Jurkat, Clone E6-1 (cell line): ENCODE data around the gene AXIN1.
"Not testable (repeated sequence)": the region's sequence is repeated elsewhere in the genome, so short reads cannot be mapped to it uniquely, and the experiment has no call there.

ENCODE experiments used
- DNase-seq: peaks from one replicate; pipeline ENCODE4 v3.0.0-alpha.2; 2011; ENCODE audit warnings: low read depth, low spot score
- H3K4me3 ChIP-seq: 2 replicates; pipeline ENCODE4 v1.5.1; 2011; ENCODE audit warnings: mild to moderate bottlenecking, low read length, control low read depth, moderate library complexity

The AXIN1 gene

GRCh38 chr16:264440-264951 lies 88.0 kb downstream of the AXIN1 start:
- no peak overlapping the region for H3K4me3 ChIP-seq
- no peak for DNase-seq

GRCh38 chr16:263944-264343 lies 88.6 kb downstream of the AXIN1 start:
- no peak for DNase-seq
- H3K4me3 ChIP-seq, result no peak overlapping the region

- H3K4me3 ChIP-seq, result no peak overlapping the region
- DNase-seq, result no peak
Measured at GRCh38 chr16:263182-263774, 89.2 kb downstream of the AXIN1 start.

GRCh38 chr16:262121-262745 lies 90.3 kb downstream of the AXIN1 start:
- no peak for DNase-seq
- no peak overlapping the region for H3K4me3 ChIP-seq

- no peak for DNase-seq
Measured at GRCh38 chr16:261031-261691, 91.4 kb downstream of the AXIN1 start.

GRCh38 chr16:260326-260725 lies 92.2 kb downstream of the AXIN1 start:
- no peak overlapping the region for H3K4me3 ChIP-seq
- no peak for DNase-seq

More at GRCh38 chr16:261031-261691, 91.4 kb downstream of the AXIN1 start:
- no peak overlapping the region for H3K4me3 ChIP-seq

- DNase-seq, result no peak
- H3K4me3 ChIP-seq, result no peak overlapping the region
Measured at GRCh38 chr16:259814-260253, 92.7 kb downstream of the AXIN1 start.

GRCh38 chr16:259226-259625 lies 93.3 kb downstream of the AXIN1 start:
- no peak overlapping the region for H3K4me3 ChIP-seq
- no peak for DNase-seq

GRCh38 chr16:258091-258490 lies 94.4 kb downstream of the AXIN1 start:
- DNase-seq, result not testable (repeated sequence)

GRCh38 chr16:255183-255582 lies 97.3 kb downstream of the AXIN1 start:
- no peak overlapping the region for H3K4me3 ChIP-seq
- no peak for DNase-seq

More at GRCh38 chr16:258091-258490, 94.4 kb downstream of the AXIN1 start:
- H3K4me3 ChIP-seq, result not testable (repeated sequence)

GRCh38 chr16:254461-254860 lies 98.1 kb downstream of the AXIN1 start:
- no peak overlapping the region for H3K4me3 ChIP-seq

GRCh38 chr16:253833-254232 lies 98.7 kb downstream of the AXIN1 start:
- no peak for DNase-seq
- no peak overlapping the region for H3K4me3 ChIP-seq

More at GRCh38 chr16:254461-254860, 98.1 kb downstream of the AXIN1 start:
- DNase-seq, result no peak

- no peak for DNase-seq
- H3K4me3 ChIP-seq, result no peak overlapping the region
Measured at GRCh38 chr16:252366-253337, 99.9 kb downstream of the AXIN1 start.

GRCh38 chr16:249431-249830 lies 103.1 kb downstream of the AXIN1 start:
- H3K4me3 ChIP-seq, result no peak overlapping the region
- DNase-seq, result no peak

- no peak for DNase-seq
- no peak overlapping the region for H3K4me3 ChIP-seq
Measured at GRCh38 chr16:247027-247426, 105.5 kb downstream of the AXIN1 start.

GRCh38 chr16:245105-245504 lies 107.4 kb downstream of the AXIN1 start:
- no peak for DNase-seq
- H3K4me3 ChIP-seq, result no peak overlapping the region

GRCh38 chr16:243348-243747 lies 109.2 kb downstream of the AXIN1 start:
- H3K4me3 ChIP-seq, result no peak overlapping the region
- no peak for DNase-seq

- DNase-seq, result no peak
- H3K4me3 ChIP-seq, result no peak overlapping the region
Measured at GRCh38 chr16:242281-242680, 110.2 kb downstream of the AXIN1 start.

GRCh38 chr16:240559-240958 lies 112.0 kb downstream of the AXIN1 start:
- no peak for DNase-seq
- no peak overlapping the region for H3K4me3 ChIP-seq
